Ishikawa (cell line): ENCODE results near the gene PRKCH.

ENCODE experiments used
- CEBPB ChIP-seq: IDR thresholded peaks from 2 replicates; pipeline ENCODE4 v1.6.1; 2012
- CREB1 ChIP-seq: IDR thresholded peaks from 2 replicates; pipeline ENCODE4 v1.6.1; 2012; ENCODE audit warnings: low read depth
- EGR1 ChIP-seq: IDR thresholded peaks from 2 replicates; pipeline ENCODE4 v1.6.1; 2012
- EP300 ChIP-seq: IDR thresholded peaks from 2 replicates; pipeline ENCODE4 v1.6.1; 2012; ENCODE audit warnings: borderline replicate concordance
- FOXM1 ChIP-seq: IDR thresholded peaks from 2 replicates; pipeline ENCODE4 v1.6.1; 2012; ENCODE audit warnings: low read depth, borderline replicate concordance
- NFIC ChIP-seq: IDR thresholded peaks from 2 replicates; pipeline ENCODE4 v1.6.1; 2012
- RAD21 ChIP-seq: IDR thresholded peaks from 2 replicates; pipeline ENCODE4 v1.6.1; 2012; ENCODE audit warnings: low read depth
- TAF1 ChIP-seq: IDR thresholded peaks from 2 replicates; pipeline ENCODE4 v1.6.1; 2012; ENCODE audit warnings: low read depth, mild to moderate bottlenecking
- TCF12 ChIP-seq: IDR thresholded peaks from 2 replicates; pipeline ENCODE4 v1.6.1; 2012; ENCODE audit warnings: low read depth
- TEAD4 ChIP-seq: IDR thresholded peaks from 2 replicates; pipeline ENCODE4 v1.6.1; 2012
- YY1 ChIP-seq: IDR thresholded peaks from 2 replicates; pipeline ENCODE4 v1.6.1; 2012; ENCODE audit warnings: low read depth
- ZBTB7A ChIP-seq: IDR thresholded peaks from 2 replicates; pipeline ENCODE4 v1.6.1; 2012; ENCODE audit warnings: low read depth
- TF ChIP-seq, protein P1 (sequence below): IDR thresholded peaks from 2 replicates; pipeline ENCODE4 v1.6.1; 2012; ENCODE audit warnings: low read depth, mild to moderate bottlenecking
- TF ChIP-seq, protein P2 (sequence below): IDR thresholded peaks from 2 replicates; pipeline ENCODE4 v1.6.1; 2012
- TF ChIP-seq, protein P3 (sequence below): IDR thresholded peaks from 2 replicates; pipeline ENCODE4 v1.6.1; 2012

PRKCH gene

DNA sequence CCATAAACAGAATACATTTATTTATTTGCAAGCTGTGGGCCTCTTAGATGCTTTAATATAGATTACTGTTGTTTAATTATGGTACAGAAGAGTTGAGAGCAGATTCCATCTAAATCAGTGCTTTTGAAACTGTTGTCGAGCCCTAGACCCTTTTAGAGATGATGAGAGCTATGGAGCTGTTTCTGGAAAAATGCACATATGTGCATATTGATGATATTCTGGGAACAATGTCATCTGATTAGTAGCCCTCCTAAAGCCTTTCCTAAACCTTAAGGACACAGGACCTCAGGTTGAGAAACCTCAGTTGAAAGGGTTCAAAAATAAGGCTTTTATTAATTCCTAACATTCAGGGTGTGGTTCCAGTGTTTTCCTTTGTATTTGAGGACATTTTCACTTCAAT lies 11.7 kb downstream of the PRKCH start:
- no peak for TF ChIP-seq ZBTB7A
- no peak for TF ChIP-seq CREB1
- TF ChIP-seq EGR1 = no peak
- TF ChIP-seq, protein P1, sequence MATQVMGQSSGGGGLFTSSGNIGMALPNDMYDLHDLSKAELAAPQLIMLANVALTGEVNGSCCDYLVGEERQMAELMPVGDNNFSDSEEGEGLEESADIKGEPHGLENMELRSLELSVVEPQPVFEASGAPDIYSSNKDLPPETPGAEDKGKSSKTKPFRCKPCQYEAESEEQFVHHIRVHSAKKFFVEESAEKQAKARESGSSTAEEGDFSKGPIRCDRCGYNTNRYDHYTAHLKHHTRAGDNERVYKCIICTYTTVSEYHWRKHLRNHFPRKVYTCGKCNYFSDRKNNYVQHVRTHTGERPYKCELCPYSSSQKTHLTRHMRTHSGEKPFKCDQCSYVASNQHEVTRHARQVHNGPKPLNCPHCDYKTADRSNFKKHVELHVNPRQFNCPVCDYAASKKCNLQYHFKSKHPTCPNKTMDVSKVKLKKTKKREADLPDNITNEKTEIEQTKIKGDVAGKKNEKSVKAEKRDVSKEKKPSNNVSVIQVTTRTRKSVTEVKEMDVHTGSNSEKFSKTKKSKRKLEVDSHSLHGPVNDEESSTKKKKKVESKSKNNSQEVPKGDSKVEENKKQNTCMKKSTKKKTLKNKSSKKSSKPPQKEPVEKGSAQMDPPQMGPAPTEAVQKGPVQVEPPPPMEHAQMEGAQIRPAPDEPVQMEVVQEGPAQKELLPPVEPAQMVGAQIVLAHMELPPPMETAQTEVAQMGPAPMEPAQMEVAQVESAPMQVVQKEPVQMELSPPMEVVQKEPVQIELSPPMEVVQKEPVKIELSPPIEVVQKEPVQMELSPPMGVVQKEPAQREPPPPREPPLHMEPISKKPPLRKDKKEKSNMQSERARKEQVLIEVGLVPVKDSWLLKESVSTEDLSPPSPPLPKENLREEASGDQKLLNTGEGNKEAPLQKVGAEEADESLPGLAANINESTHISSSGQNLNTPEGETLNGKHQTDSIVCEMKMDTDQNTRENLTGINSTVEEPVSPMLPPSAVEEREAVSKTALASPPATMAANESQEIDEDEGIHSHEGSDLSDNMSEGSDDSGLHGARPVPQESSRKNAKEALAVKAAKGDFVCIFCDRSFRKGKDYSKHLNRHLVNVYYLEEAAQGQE = no peak
- TF ChIP-seq RAD21 = no peak
- no peak for TF ChIP-seq CEBPB
- no peak for TF ChIP-seq FOXM1
- no peak for TF ChIP-seq TEAD4
- no peak for TF ChIP-seq TCF12
- no peak for TF ChIP-seq EP300
- TF ChIP-seq, protein P2, sequence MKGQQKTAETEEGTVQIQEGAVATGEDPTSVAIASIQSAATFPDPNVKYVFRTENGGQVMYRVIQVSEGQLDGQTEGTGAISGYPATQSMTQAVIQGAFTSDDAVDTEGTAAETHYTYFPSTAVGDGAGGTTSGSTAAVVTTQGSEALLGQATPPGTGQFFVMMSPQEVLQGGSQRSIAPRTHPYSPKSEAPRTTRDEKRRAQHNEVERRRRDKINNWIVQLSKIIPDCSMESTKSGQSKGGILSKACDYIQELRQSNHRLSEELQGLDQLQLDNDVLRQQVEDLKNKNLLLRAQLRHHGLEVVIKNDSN = no peak
- TF ChIP-seq NFIC = no peak
- TF ChIP-seq TAF1 = no peak
- no peak for TF ChIP-seq YY1
- TF ChIP-seq, protein P3, sequence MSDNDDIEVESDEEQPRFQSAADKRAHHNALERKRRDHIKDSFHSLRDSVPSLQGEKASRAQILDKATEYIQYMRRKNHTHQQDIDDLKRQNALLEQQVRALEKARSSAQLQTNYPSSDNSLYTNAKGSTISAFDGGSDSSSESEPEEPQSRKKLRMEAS = no peak

DNA sequence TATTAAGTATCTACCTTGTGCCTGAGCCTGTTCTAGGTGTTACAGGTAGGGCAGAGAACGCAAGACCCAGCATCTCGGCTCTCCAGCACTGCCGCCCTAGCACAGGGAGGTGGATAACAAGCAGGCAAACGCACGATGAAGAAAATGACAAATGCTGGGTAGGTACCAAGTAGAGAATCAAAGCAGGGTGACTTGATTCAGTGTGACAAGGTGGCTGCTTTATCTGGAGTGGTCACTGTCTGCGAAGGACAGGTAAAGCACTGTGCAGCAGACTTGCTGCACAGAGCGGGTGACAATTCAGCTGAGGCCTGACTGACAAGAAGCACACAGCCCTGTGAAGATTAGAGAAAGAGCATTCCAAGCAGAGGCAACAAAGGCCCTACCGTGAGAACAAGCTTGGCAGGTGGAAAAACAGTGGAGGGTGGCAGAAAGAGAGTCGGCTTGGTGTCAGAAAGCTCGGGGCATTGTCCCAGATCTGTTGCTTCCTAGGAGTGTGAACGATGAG lies 12.9 kb downstream of the PRKCH start:
- TF ChIP-seq NFIC = no peak
- TF ChIP-seq TCF12 = no peak
- TF ChIP-seq YY1 = no peak
- TF ChIP-seq FOXM1 = no peak
- no peak for TF ChIP-seq CEBPB
- TF ChIP-seq RAD21 = no peak
- TF ChIP-seq ZBTB7A = no peak
- TF ChIP-seq, protein P2 = no peak
- no peak for TF ChIP-seq TEAD4
- TF ChIP-seq, protein P3 = no peak
- TF ChIP-seq EGR1 = no peak
- no peak for TF ChIP-seq TAF1
- no peak for TF ChIP-seq CREB1
- TF ChIP-seq EP300 = no peak
- TF ChIP-seq, protein P1 = no peak

DNA sequence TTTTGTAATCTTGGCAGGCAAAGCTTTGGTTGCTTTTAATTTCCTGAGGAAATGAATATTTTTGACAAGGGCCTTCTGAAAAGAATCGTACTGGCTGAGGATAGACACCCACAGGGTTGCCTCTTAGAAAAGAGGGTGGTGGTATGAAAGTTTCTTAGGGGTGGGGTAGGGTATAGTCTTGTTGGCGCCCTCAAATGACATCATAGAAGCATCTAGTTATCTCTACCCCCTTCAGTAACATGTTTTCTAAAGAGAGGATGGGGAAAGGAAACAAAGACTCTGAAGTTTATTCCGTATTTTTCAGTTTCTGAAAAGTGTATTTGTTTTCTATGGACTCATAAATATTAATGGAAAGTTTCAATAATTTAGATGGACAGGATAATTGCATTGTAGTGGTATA lies 13.7 kb downstream of the PRKCH start:
- TF ChIP-seq ZBTB7A = no peak
- no peak for TF ChIP-seq NFIC
- TF ChIP-seq RAD21 = no peak
- TF ChIP-seq, protein P1 = no peak
- no peak for TF ChIP-seq CREB1
- TF ChIP-seq YY1 = no peak

DNA sequence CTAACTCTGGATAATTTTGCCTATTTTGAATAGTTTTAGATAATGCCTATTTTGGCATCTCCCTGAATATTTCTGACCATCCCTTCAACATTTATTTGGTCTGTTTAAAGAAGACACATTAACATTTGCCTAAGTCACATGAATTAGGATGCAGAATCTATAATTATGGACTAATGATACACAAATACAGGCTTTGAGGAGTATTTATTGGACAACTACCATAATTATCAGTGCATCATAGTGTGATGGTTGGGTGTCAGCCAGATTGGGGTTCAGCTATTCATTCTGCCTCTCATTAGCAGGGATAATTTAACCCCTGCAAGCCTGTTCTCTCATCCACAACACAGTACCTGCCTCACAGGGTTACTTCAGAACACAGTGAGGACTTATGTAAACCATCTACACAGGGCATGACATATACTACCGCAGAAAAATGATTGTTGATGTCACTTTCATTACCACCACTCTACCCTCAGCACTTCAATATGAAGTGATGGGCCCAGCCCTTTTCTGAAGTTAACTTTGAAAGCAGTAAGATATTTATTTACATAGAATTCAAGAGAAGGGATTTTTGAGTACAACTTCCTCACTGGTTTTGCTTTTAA lies 14.4 kb downstream of the PRKCH start:
- no peak for TF ChIP-seq FOXM1
- no peak for TF ChIP-seq NFIC
- TF ChIP-seq TEAD4 = no peak
- TF ChIP-seq CREB1 = no peak
- no peak for TF ChIP-seq EGR1
- TF ChIP-seq EP300 = no peak
- TF ChIP-seq CEBPB = no peak
- no peak for TF ChIP-seq ZBTB7A
- TF ChIP-seq, protein P3 = no peak
- TF ChIP-seq YY1 = no peak
- TF ChIP-seq, protein P2 = no peak
- no peak for TF ChIP-seq RAD21
- TF ChIP-seq TAF1 = no peak
- TF ChIP-seq, protein P1 = no peak
- no peak for TF ChIP-seq TCF12
